Activated naive CD4-positive, alpha-beta T cell treated with anti-CD3 and anti-CD28 coated beads, Interleukin-2, amount 10 ng/mL, durations not matched to agents 5 hours and 36 hours (primary cell): Measurements from ENCODE around the gene RBFOX2. TPM values are rescaled to one million over a fixed set of nuclear protein-coding genes. Genes with fewer than 3 reads are reported as not detected.

Experiments
- total RNA-seq, 2 experiments: library from RNA; stranded (reverse); gene quantifications; one replicate each; pipeline ENCODE4 v1.2.3, GENCODE V29; 2021

RBFOX2 gene, protein sequence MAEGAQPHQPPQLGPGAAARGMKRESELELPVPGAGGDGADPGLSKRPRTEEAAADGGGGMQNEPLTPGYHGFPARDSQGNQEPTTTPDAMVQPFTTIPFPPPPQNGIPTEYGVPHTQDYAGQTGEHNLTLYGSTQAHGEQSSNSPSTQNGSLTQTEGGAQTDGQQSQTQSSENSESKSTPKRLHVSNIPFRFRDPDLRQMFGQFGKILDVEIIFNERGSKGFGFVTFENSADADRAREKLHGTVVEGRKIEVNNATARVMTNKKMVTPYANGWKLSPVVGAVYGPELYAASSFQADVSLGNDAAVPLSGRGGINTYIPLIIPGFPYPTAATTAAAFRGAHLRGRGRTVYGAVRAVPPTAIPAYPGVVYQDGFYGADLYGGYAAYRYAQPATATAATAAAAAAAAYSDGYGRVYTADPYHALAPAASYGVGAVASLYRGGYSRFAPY
- total RNA-seq: under 1 TPM; 0.53 to 0.60 TPM

GRCh38 chr22:36028646-36029405 is at the start of gene RBFOX2:
RBFOX2 (minus strand) TSS chr22:36028824; CDS start chr22:36028425, 399 bp downstream.

DNA sequence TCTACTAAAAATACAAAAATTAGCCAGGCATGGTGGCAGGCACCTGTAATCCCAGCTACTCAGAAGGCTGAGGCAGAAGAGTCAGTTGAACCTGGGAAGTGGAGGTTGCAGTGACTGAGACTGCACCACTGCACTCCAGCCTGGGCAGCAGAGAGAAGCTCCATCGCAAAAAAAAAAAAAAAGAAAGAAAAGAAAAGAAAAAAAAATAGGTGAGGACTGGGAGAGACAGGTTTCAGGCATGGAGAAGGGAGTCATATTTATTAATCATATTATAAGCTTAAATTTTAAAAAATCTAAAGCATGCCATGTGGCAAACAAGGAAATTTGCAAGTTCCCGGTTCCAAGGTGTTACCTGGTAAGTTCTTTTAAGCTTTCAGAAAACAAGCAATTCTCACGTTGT is 311.1 kb downstream of the RBFOX2 start, which contains the start of gene APOL5:
APOL5 (plus strand) TSS at position 301 of the 400 bp plus-strand sequence; CDS start at position 301, 0 bp downstream.

Other genes with a start within 250 kb of the RBFOX2 start
- 100 to 1,000 TPM; 130 to 132 TPM for gene APOL3, start 131.9 kb upstream of the RBFOX2 start, total RNA-seq
- gene APOL4, start 173.0 kb upstream of the RBFOX2 start, total RNA-seq: 1 to 10 TPM in 1 of 2 experiments, under 1 TPM in 1; 0.87 to 1.2 TPM
- 10 to 100 TPM; 81.9 to 87.9 TPM for gene APOL2, start 210.7 kb upstream of the RBFOX2 start, total RNA-seq
- gene APOL1, start 224.3 kb upstream of the RBFOX2 start, total RNA-seq: 10 to 100 TPM; 37.6 to 42.1 TPM